Endodermal cell (in vitro differentiated cells): ENCODE measurements around the gene GABRR2. TPM values are rescaled to one million over a fixed set of nuclear protein-coding genes. Genes with fewer than 3 reads are reported as not detected.

Source experiments
- DNase-seq: peaks from one replicate; pipeline ENCODE4 v3.0.0-alpha.2; 2017
- H3K27ac ChIP-seq: 2 replicates; pipeline ENCODE4 v1.5.1; 2013; ENCODE audit warnings: mild to moderate bottlenecking, low read depth, low read length, moderate library complexity
- H3K27me3 ChIP-seq: 2 replicates; pipeline ENCODE4 v1.6.1; 2013; ENCODE audit warnings: mild to moderate bottlenecking, low read length, moderate library complexity; ENCODE audit not compliant: insufficient read depth, control insufficient read depth, poor library complexity, severe bottlenecking
- H3K36me3 ChIP-seq: 2 replicates; pipeline ENCODE4 v1.7.0; 2013; ENCODE audit warnings: mild to moderate bottlenecking, low read length, moderate library complexity; ENCODE audit not compliant: control insufficient read depth, insufficient read depth
- H3K4me1 ChIP-seq: one replicate; pipeline ENCODE4 v1.7.0; 2013; ENCODE audit warnings: low read length; ENCODE audit not compliant: control insufficient read depth, insufficient read depth
- H3K4me3 ChIP-seq: 2 replicates; pipeline ENCODE4 v1.5.1; 2013; ENCODE audit warnings: mild to moderate bottlenecking, low read length, moderate library complexity
- H3K9ac ChIP-seq: 2 replicates; pipeline ENCODE4 v1.6.1; 2013; ENCODE audit warnings: mild to moderate bottlenecking, low read length, moderate library complexity; ENCODE audit not compliant: poor library complexity, severe bottlenecking; ENCODE audit errors: extremely low read depth
- H3K9me3 ChIP-seq: 2 replicates; pipeline ENCODE4 v1.6.1; 2013; ENCODE audit warnings: mild to moderate bottlenecking, low read length, moderate library complexity; ENCODE audit not compliant: control insufficient read depth
- H3K27ac Mint-ChIP-seq: 2 replicates; pipeline ENCODE4 v1.8.0; 2020; ENCODE audit warnings: mixed read lengths
- H3K27me3 Mint-ChIP-seq: 2 replicates; pipeline ENCODE4 v1.8.0; 2021; ENCODE audit warnings: mild to moderate bottlenecking, mixed read lengths; ENCODE audit not compliant: insufficient read depth
- H3K36me3 Mint-ChIP-seq: 2 replicates; pipeline ENCODE4 v1.8.0; 2020; ENCODE audit warnings: low read depth, mixed read lengths
- H3K4me1 Mint-ChIP-seq: 2 replicates; pipeline ENCODE4 v1.8.0; 2020; ENCODE audit warnings: mixed read lengths
- H3K4me3 Mint-ChIP-seq: 2 replicates; pipeline ENCODE4 v1.8.0; 2020; ENCODE audit warnings: mild to moderate bottlenecking, moderate library complexity, mixed read lengths
- H3K9me3 Mint-ChIP-seq: 2 replicates; pipeline ENCODE4 v1.8.0; 2020; ENCODE audit warnings: mild to moderate bottlenecking, mixed read lengths
- CTCF ChIP-seq: fragments of 200-600 bp; sonication (generic); conservative IDR thresholded peaks from 2 replicates; pipeline ENCODE4 v1.5.0; 2021; ENCODE audit warnings: antibody characterized with exemption, mild to moderate bottlenecking
- WGBS, 2 experiments: methylation state at CpG; one replicate each; pipeline versions ENCODE4 v1.1.5 to v1.1.7; 2013; ENCODE audit warnings: missing lambda C conversion rate in 2 of 2, mixed read lengths in 1 of 2; ENCODE audit not compliant: insufficient coverage in 1 of 2, insufficient read length in 1 of 2; 5-methylcytosine and 5-hydroxymethylcytosine counted together
- total RNA-seq, 2 donors: library from RNA; stranded (reverse); fragmentation: NEBNext Ultra II Directional in 1 of 2; extraction: Animal tissue kit (Norgen Biotek cat#: 25700) in 1 of 2; gene quantifications; 2 replicates in 1 of 2; 3 replicates in 1 of 2; pipeline ENCODE4 v1.2.1, GENCODE V29; 2021

GABRR2 gene
- total RNA-seq, 2 donors from 2014 or later: 0.15 to 0.27 TPM

- Mint-ChIP-seq H3K36me3 (no peaks in the 10 kb centered on the region), H3K27me3 (peaks cover 4% of the 10 kb centered on the region), H3K4me1 (no peaks in the 10 kb centered on the region), H3K27ac (no peak overlapping the region), H3K9me3 (no peaks in the 10 kb centered on the region), H3K4me3 (no peak overlapping the region)
- no peak overlapping the region for H3K9ac ChIP-seq
- H3K4me3 ChIP-seq: no peak overlapping the region
- WGBS, 2 experiments: 89 to 93% methylated on average over 7 to 11 of the region's 11 CpGs
- no peak overlapping the region for H3K27ac ChIP-seq
- H3K4me1 ChIP-seq: no peaks in the 10 kb centered on the region
- TF ChIP-seq CTCF: no peak
- H3K36me3 ChIP-seq: no peaks in the 10 kb centered on the region
- H3K9me3 ChIP-seq: no peaks in the 10 kb centered on the region
- no peak for DNase-seq
- H3K27me3 ChIP-seq: no peaks in the 10 kb centered on the region
Measured at GRCh38 chr6:89272596-89272995, 42.5 kb downstream of the GABRR2 start.

- no peak for TF ChIP-seq CTCF
- H3K9ac ChIP-seq: no peak overlapping the region
- Mint-ChIP-seq H3K36me3 (no peaks in the 10 kb centered on the region), H3K27ac (no peak overlapping the region), H3K27me3 (peaks cover 4% of the 10 kb centered on the region), H3K4me1 (no peaks in the 10 kb centered on the region), H3K4me3 (no peak overlapping the region), H3K9me3 (no peaks in the 10 kb centered on the region)
- no peaks in the 10 kb centered on the region for H3K4me1 ChIP-seq
- no peak overlapping the region for H3K4me3 ChIP-seq
- H3K27ac ChIP-seq: no peak overlapping the region
- no peaks in the 10 kb centered on the region for H3K36me3 ChIP-seq
- WGBS, 2 experiments: 96 to 97% methylated on average over 13 to 14 of the region's 14 CpGs
- no peaks in the 10 kb centered on the region for H3K27me3 ChIP-seq
- no peak for DNase-seq
- no peaks in the 10 kb centered on the region for H3K9me3 ChIP-seq
Measured at GRCh38 chr6:89270951-89271721, 44.0 kb downstream of the GABRR2 start.

GRCh38 chr6:89269981-89270380, 45.1 kb downstream of the GABRR2 start:
- Histone ChIP-seq H3K27me3 (no peaks in the 10 kb centered on the region), H3K27ac (no peak overlapping the region), H3K4me3 (no peak overlapping the region), H3K9ac (no peak overlapping the region), H3K4me1 (no peaks in the 10 kb centered on the region), H3K9me3 (no peaks in the 10 kb centered on the region), H3K36me3 (no peaks in the 10 kb centered on the region)
- WGBS, 2 experiments: 78 to 89% methylated on average over 1 to 3 of the region's 3 CpGs
- no peak overlapping the region for H3K27ac Mint-ChIP-seq
- no peak overlapping the region for H3K4me3 Mint-ChIP-seq
- TF ChIP-seq CTCF: no peak
- no peaks in the 10 kb centered on the region for H3K36me3 Mint-ChIP-seq
- peaks cover 4% of the 10 kb centered on the region for H3K27me3 Mint-ChIP-seq
- no peak for DNase-seq
- H3K9me3 Mint-ChIP-seq: no peaks in the 10 kb centered on the region
- no peaks in the 10 kb centered on the region for H3K4me1 Mint-ChIP-seq
